ENCODE data around the gene OR1G1.
"Not testable (repeated sequence)": the region's sequence is repeated elsewhere in the genome, so short reads cannot be mapped to it uniquely, and the experiment has no call there.

OR1G1 gene

GRCh38 chr17:3127451-3127850 lies at the start of gene OR1G1:
Gene OR1G1 (minus strand): TSS chr17:3127551. CDS start chr17:3127551, 0 bp downstream.
- no peak for TF ChIP-seq ZFX (IDR thresholded peaks at IDR 0.05)
- no peak for TF ChIP-seq CTCF (conservative IDR thresholded peaks at IDR 0.05)
- no peak within 1 kb of the TSS for H3K27ac ChIP-seq

- TF ChIP-seq ZFX (IDR thresholded peaks at IDR 0.05) (no peak), CTCF (conservative IDR thresholded peaks at IDR 0.05) (no peak)
- H3K27ac ChIP-seq, result no peak overlapping the region
Observed at GRCh38 chr17:3167574-3167973, 40.2 kb upstream of the OR1G1 start.

- TF ChIP-seq CTCF (conservative IDR thresholded peaks at IDR 0.05), result no peak
- TF ChIP-seq ZFX (IDR thresholded peaks at IDR 0.05), result no peak
- no peak overlapping the region for H3K27ac ChIP-seq
Observed at GRCh38 chr17:3157218-3157617, 29.9 kb upstream of the OR1G1 start.

- H3K27ac ChIP-seq, result not testable (repeated sequence)
Observed at GRCh38 chr17:3137494-3137893, 10.1 kb upstream of the OR1G1 start.

- TF ChIP-seq CTCF (conservative IDR thresholded peaks at IDR 0.05), result no peak
- TF ChIP-seq ZFX (IDR thresholded peaks at IDR 0.05), result no peak
- H3K27ac ChIP-seq, result no peak within 1 kb of the TSS
Observed at GRCh38 chr17:3104322-3104721, 23.0 kb downstream of the OR1G1 start, which contains the start of gene OR1D2. Gene OR1D2 (minus strand): TSS chr17:3104422. CDS start chr17:3092996, 11,426 bp downstream.

Data from C4-2B (cell line).